ENCODE measurements around the gene PTPN4.
A peak's percentile ranks its signal among the peaks of the same experiment; 100 is the strongest.

Gene PTPN4

DNA sequence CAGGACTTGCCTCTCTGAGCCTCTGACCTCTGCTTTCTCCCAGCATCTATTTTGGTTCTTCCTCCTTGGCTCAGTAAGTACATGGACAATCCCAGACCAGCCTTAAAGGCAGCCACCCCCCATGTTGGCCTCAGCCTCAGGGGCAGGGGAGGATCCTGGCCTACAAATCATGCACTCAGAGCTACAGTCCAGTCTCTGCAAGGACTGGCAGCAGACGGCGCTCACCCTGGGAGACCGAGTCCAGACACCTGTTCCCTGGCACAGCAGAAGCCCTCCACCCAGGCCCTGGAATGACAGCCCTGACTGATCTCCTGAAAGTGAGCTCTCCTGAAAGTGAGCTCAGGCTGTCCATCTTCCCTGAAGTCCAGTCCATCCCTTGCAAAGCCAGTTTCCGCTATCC is 25.7 kb upstream of the PTPN4 start:
- peak; percentile 97 for DNase-seq (ENCODE audit: low spot score)

- no peak for DNase-seq (ENCODE audit: low spot score)
These were observed 24.2 kb upstream of the PTPN4 start for GRCh38 chr2:119735565-119735964.

GRCh38 chr2:119736021-119736420 is 23.7 kb upstream of the PTPN4 start:
- peak; percentile 54 for DNase-seq (ENCODE audit: low spot score)

- peak; percentile 87 for DNase-seq (ENCODE audit: low spot score)
These were observed 20.0 kb upstream of the PTPN4 start for GRCh38 chr2:119739580-119740255.

- no peak for DNase-seq (ENCODE audit: low spot score)
These were observed 18.7 kb upstream of the PTPN4 start for GRCh38 chr2:119741001-119741400.

GRCh38 chr2:119741868-119742267 is 17.9 kb upstream of the PTPN4 start:
- no peak for DNase-seq (ENCODE audit: low spot score)

DNA sequence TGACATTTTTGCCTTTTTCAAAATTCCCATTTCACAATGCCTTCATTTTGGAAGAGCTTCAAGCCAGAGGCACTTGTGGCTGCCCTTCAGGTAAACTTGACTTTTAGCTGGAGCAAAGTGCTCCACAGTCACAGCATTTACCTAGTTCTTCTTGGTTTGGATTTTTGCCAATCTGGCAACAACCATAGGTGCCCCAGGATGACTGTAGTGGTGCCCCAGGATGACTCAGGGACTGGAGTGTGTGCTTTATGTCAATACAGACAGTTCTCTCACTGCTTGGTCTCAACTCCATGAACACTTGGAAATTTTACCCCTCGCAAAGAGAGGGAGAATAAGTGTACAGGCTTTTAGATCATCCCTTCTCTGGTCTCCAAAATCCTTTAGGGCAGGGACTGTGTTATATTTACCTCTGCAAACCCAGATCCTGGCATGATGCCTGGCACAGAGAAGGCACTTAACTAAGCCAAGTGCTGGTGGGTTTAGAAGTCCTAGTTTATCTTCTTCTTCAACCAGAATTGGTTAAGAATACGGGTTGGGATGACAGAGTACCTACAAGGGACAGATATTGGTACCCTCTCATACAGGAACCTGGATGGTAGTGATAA is 15.3 kb upstream of the PTPN4 start:
- no peak for DNase-seq (ENCODE audit: low spot score)

GRCh38 chr2:119745566-119745965 is 14.2 kb upstream of the PTPN4 start:
- no peak for DNase-seq (ENCODE audit: low spot score)

DNA sequence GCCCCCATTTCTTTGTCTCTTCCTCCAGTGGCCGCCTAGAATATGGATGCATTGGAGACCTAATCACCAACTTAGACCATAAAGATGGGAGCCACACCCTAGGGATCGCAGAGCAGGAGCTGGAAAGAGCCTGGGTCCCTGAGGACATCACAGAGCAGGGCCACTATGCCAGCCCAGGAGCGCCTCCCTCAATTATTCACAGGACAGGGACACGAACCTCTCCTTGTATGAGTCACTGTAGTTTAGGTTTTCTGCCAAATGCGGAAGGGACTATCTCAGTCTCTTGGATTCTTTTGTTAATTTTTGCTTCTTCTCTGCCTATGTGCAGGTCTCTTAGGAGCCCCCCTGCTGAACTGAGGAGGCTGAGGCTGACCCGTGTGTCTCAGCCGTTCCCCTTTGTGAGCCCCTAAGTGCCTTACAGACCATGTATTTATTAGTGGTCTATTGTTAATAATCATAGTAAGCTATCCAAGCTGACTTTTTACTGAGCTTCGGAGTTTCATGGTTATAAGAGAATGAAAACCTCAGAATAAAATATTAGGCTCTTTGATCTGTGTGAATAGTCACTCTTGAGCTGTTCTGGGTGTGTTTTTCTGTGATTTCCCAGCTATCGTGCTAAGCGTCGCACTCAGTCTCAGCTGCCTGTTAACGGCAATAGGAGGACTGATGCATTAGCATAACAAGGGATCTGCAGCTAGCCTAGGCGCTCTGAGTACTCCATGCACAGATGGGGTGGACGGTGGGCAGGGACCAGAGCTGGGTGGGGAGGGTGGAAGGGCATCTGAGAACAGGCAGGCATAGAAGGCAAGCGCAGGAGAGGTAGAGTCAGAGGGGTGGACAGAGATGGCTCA is 12.7 kb upstream of the PTPN4 start:
- no peak for DNase-seq (ENCODE audit: low spot score)

- no peak for DNase-seq (ENCODE audit: low spot score)
These were observed 11.6 kb upstream of the PTPN4 start for GRCh38 chr2:119748135-119748534.

DNA sequence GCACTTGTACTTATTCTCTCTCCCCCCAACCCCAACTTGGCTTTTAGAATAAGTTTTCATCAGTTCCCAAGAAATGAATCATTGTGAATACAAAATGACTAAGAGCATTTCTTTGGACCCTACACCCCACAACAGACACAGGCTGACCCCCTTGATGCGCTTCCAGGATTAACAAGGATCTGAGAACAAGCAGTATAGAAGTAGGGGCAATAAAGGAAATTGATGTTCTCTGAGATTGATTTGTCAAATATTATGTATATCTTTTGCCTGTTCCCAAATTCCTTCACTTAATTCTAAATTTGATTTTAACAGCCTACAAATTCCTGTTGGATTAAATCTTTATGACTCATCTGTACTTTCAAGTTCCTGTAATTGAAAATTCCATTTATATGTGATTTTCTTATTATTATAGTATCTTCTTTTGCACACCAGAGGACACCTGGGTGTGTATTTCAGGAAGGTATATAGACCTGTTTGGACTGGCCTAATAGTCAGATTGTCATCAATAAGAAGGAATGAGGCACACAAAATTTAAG is 10.2 kb upstream of the PTPN4 start:
- DNase-seq (ENCODE audit: low spot score): no peak

DNA sequence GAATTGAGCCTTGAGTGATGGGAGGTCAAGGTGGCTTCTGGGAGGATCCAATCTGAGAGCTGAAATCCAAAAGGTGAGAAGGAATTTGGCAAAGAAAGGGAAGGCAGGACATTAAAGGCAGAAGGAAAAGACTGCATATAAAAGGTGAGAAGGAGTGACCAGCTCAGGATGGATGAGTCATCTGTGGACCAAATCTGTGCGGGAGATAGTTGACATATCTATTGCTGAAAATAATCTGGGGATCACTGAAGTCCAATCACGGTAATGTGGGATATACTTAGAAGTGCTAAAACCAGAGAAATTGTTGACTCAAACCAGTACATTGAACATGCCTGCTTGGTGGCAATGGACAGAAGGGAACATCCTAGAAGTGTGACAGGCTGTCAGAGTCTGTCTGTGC is 8.0 kb upstream of the PTPN4 start:
- DNase-seq (ENCODE audit: low spot score): no peak

DNA sequence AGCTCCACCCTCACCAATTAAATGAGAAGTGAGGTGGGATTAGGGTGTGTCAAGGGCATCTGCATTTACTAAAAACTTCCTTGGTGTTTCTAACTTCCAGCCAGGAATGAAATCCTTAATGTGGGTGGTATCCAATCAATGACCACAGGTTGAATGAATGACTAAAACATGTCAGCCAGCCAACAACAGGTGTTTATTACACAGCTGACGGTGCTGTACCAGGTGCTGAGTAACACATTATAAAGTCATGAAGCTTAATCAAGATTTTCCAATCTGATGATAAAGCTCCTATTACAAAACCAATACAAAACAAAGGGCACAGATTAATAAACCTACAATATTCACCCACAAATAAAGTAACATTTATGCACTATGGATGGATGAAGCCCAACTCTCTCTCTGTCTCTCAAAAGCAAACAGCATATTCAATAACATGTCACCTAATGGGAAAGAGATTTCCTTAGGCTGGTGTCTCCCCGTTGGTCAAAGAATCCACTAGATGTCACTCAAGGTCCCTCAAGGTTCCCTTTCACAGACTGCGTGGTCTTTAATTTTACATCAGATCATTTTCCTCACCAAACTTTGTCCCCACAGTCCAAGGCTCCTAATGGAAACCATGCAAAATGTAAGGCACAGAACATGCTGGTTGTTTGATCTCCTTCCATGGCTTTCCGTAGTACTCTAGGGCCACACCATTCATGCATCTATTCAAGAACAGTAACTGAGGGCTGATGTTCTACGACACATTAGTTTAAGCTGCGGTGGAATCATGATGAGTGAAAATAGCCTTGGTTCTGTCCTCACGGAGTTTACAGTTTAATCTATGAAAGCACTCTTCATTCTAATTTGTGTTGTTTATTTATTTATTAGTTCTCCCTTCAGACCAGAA is 6.4 kb upstream of the PTPN4 start:
- peak; percentile 83 for DNase-seq (ENCODE audit: low spot score)

DNA sequence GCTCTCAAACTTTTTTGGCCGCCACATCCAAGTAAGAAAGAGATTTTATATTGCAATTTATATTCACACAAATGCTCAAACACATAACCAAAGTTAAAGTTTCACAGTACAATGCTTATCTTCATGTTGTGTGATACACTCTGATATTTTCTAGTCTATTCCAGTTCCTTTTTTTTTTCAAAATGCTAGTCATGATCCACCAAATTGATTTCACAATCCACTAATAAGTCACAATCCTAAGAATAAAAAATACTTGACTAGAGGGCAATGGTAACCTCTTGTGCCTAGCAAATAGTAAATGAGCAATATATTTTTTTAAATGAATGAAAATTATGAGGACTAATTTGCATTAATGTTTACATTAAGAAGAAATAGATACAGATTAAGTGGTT is 5.8 kb upstream of the PTPN4 start:
- no peak for DNase-seq (ENCODE audit: low spot score)

DNA sequence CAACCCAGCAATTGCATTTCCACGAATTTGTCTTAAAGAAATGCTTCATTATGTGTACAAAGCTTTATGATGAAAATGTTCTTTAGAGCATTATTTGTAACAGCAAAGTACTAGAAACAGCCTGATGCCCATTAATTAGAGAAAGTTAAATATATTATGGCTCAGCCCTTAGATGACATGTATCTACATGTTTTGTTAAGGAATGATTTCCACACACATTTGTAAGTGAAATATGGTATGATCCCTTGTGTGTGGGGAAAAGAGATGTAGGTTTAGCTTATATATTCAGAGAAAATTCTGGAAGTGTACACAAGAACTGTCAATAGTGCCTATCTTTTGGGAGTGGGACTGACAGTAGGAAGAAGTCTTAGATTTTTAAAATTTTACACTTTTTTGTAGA is 3.8 kb upstream of the PTPN4 start:
- DNase-seq (ENCODE audit: low spot score): no peak

- DNase-seq (ENCODE audit: low spot score): peak; percentile 34
These were observed 2.9 kb upstream of the PTPN4 start for GRCh38 chr2:119756837-119757236.

DNA sequence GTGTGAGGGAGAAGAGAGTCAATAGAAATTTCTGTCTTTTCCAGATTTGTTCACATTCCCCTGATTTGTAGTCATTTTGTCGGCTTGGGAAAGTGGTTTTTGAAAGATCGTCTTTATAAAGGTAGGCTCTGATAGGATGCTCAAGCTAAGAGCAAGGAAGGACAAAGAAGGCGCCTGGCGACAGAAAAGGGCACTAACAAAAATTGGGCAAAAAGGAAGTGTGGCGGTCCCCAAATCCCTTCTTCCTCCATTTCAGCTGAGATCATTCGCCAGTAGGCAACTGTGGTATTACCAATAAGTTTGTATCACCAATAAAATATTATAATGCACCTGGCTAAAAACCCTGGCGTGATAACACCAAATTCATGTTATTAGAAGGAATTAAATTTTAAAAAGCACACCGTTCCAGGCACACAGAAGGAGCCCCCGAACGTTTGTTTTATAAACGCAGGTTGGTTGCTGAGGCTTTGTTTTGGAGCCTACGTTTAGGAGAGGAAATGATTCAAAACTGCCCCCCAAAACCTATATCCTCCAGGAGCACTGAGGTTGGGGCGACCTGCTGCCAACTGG is 756 bp upstream of the PTPN4 start:
- DNase-seq (ENCODE audit: low spot score): peak; percentile 36

- peak; percentile 48 for DNase-seq (ENCODE audit: low spot score)
These were observed 674 bp downstream of the PTPN4 start for GRCh38 chr2:119760237-119760955.

DNA sequence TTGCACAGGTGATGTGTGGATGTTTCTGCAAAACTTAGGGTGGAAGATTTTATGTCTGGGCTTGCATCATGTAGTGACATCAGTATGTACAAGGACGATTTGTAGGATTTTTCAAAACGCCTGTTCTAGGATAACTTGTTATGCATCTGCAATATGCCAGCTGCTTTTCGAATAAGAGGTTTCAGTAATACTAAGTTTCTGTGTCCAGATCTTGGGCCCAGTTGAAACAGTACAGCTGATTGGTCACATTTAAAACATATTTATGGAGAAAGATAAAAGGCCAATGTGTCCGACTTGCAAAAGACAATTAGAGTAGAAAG is 1.2 kb downstream of the PTPN4 start:
- peak; percentile 38 for DNase-seq (ENCODE audit: low spot score)

GRCh38 chr2:119764832-119765231 is 5.1 kb downstream of the PTPN4 start:
- DNase-seq (ENCODE audit: low spot score): no peak

- DNase-seq (ENCODE audit: low spot score): no peak
These were observed 5.8 kb downstream of the PTPN4 start for GRCh38 chr2:119765433-119766002.
